Glomerular endothelial cell (primary cell): Measurements from ENCODE around the gene VPS35L. TPM values are rescaled to one million over a fixed set of nuclear protein-coding genes. Genes with fewer than 3 reads are reported as not detected.
"Not testable (repeated sequence)": the region's sequence is repeated elsewhere in the genome, so short reads cannot be mapped to it uniquely, and the experiment has no call there.

ENCODE experiments used
- DNase-seq: peaks from one replicate; pipeline ENCODE4 v3.0.0-alpha.2; 2011; ENCODE audit warnings: low read depth, low spot score; ENCODE audit errors: extremely low read depth
- total RNA-seq: library from RNA; depleted of rRNA; stranded (reverse); fragments of >200 nt; gene quantifications from 2 replicates; pipeline ENCODE4 v1.2.3, GENCODE V29; 2015

The VPS35L gene
- total RNA-seq, 1 donor from 2014 or later = 68.0 TPM

- DNase-seq = no peak
Measured at GRCh38 chr16:19532601-19533000, 22.9 kb upstream of the VPS35L start.

DNA sequence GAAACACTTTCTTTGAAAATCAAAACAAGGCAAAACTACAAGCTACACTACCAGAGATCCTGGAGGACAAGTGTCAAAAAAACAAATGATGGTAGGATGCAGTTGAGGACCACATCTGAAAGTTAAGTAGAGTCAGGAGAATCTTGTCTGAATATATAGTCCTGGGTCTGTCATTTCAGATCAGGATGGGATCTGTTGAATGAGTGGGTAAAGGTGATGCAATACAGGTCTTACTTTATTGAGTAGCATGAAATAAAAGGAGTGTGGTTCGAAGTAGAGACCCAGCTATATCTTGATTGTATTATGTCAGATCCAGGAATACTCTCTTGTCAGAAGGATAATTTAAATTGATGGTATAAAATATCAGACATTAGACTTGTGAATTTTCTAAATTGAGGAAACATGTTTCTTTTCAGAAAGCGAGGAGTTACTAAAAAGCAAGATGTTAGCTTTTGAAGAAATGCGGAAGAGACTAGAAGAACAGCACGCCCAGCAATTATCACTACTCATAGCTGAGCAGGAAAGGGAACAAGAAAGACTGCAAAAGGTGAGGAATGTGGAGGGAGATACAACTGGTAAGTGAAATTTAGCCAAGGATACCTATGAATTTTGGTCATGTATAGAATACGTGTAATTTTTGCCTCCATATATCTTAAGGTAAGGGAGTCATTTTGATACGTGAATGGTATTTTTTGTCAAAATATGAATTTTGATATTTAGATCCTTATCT is 15.1 kb upstream of the VPS35L start:
- DNase-seq = no peak

- no peak for DNase-seq
Measured at GRCh38 chr16:19542138-19542821, 13.2 kb upstream of the VPS35L start.

DNA sequence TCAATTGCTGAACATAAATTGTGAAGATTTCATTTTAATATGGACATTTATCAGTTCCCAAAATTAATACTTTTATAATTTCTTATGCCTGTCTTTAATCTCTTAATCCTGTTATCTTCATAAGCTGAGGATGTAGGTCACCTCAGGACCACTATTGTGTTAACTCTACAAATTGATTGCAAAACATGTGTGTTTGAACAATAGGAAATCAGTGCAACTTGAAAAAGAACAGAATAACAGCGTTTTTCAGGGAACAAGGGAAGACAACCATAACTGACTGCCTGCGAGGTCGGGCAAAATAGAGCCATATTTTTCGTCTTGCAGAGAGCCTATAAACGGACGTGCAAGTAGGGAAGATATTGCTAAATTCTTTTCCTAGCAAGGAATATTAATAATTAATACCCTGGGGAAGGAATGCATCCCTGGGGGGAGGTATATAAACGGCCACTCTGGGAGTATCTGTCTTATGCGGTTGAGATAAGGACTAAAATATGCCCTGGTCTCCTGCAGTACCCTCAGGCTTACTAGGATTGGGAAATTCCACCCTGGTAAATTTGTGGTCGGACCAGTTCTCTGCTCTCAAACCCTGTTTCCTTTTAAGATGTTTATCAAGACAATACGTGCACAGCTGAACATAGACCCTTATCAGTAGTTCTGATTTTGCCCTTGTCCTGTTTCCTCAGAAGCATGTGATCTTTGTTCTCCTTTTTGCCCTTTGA is 12.1 kb upstream of the VPS35L start:
- DNase-seq = not testable (repeated sequence)

DNA sequence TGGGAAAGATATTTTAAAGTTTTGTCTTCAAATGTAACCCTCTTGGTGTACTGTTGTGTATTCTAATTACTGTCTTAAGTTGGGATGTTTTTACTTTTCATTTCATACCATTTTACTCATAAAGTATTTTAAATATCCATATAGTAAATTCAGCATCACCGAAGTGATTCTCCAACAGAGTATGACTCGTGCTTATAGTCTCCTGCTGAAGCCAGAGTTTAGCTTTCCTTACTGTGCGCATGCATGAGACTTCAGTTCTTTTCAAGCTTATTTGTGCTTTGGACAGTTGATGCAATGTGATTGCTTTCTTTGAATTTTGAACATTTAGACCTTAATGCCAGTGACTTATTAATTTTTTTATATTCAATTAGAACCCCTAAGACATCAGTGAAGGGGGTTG is 7.4 kb upstream of the VPS35L start:
- DNase-seq = no peak

- DNase-seq = no peak
Measured at GRCh38 chr16:19549673-19550072, 5.8 kb upstream of the VPS35L start.

- no peak for DNase-seq
Measured at GRCh38 chr16:19555938-19556771, 652 bp downstream of the VPS35L start.

- DNase-seq = peak; percentile 61
Measured at GRCh38 chr16:19559242-19559910, 3.9 kb downstream of the VPS35L start.

- no peak for DNase-seq
Measured at GRCh38 chr16:19560078-19560477, 4.6 kb downstream of the VPS35L start.

DNA sequence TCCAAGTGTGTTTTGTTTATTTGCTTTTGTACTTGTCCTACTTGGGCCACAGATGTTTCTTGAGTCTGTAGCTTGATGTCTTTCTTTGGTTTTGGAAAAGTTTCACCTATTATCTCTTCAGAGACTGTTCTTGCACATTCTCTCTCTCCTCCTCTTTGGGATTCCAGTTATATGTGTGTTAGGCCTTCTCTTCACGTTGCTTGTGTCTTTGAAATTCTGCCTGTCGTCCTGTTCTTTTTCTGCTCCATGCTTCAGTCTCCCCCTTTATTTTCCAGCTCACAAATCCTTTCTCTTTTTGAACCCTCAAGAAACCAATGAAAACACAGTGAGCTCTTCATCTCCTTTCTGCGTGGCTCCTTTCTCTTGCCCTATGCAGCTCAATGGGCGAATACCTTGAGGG is 7.9 kb downstream of the VPS35L start:
- DNase-seq = no peak

DNA sequence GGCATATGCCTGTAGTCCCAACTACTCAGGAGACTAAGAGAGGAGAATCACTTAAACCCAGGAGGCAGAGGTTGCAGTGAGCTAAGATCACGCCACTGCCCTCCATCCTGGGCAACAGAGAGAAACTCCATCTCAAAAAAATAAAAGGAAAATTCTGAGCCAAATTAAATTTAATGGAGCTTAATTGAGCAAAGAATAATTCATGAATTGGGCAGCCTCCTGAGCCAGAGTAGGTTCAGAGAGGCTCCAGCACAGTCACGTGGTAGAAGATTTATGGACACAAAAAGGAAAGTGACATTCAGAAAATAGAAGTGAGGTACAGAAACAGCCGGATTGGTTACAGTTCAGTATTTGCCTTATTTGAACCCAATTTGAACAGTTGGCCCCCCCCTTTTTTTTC is 10.9 kb downstream of the VPS35L start:
- no peak for DNase-seq

DNA sequence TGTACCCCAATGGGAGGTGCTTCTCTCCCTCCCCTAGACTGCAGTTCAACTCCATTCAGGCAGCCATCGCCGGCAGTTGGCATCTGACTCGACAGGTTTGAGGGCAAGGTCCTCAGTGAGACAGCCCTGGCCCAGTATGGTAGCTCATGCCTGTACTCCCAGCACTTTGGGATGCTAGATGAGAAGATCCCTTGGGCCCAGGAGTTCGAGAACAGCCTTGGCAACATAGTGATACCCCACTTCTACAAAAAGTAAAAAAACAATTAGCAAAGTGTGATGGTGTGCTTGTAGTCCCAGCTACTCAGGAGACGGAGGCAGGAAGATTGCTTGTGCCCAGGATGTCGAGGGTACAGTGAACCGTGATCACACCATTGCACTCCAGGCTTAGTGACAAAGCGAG is 12.1 kb downstream of the VPS35L start:
- no peak for DNase-seq

DNA sequence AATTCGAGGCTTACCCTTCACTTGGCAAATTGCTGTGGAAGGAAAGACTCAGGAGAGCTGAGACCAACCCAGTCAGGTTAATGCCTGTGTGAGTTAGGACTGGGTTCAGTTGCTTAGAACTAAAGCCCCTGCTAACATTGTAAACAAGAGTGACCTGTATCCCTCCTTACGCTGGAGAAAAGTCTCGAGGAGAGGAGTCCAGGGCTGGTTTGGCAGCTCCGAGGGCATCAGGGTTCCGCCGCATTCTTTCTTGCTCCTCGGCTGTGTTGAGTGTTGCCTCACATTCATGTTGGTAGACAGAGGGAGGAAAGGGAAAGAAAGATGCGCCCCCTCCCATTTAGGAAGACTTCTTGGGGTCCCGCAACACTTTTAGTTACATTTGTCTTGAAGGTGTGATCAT is 18.5 kb downstream of the VPS35L start:
- DNase-seq = no peak

DNA sequence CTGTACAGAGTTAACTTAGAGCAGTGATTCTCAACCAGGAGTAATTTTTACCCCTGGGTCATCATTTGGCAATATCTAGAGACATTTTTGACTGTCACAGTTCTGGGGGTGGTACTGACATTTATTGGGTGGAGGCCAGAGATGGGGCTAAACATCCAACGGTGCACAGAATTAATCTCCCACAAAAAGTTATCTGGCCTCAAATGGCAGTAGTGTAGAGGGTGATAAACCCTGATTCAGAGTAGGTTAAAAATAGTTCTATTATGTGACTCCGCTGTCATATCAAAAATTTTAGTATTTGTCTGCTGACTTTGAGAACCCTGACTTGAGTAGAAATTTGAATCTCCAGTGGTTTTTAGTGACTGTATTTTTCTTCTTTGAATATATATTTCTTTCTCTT is 19.1 kb downstream of the VPS35L start:
- no peak for DNase-seq

- no peak for DNase-seq
Measured at GRCh38 chr16:19578378-19578971, 23.0 kb downstream of the VPS35L start.

GRCh38 chr16:19582050-19582831 is 26.7 kb downstream of the VPS35L start:
- DNase-seq = no peak

- DNase-seq = no peak
Measured at GRCh38 chr16:19583665-19584300, 28.3 kb downstream of the VPS35L start.

- no peak for DNase-seq
Measured at GRCh38 chr16:19588661-19589060, 33.2 kb downstream of the VPS35L start.

DNA sequence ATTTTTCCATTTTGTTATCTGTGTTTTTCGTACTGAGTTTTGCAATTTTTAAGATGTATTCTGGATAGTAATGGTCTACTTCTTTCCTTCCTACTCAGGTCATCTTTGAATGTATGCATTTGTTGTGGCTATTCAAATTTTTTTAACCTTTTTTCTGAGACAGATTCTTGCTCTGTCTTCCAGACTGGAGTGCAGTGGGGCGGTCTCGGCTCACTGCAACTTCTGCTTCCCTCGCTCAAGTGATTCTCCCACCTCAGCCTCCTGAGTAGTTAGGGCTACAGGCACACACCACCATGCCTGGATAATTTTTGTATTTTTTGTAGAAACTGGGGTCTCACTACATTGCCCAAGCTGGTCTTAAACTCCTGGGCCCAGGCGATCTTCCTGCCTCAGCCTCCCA is 33.6 kb downstream of the VPS35L start:
- no peak for DNase-seq
